B cell (primary cell): ENCODE data around the gene PTCSC3. TPM values are rescaled to one million over a fixed set of nuclear protein-coding genes. Genes with fewer than 3 reads are reported as not detected.

Experiments used
- ATAC-seq: fragments of 200-7000 bp; cut with Tn5 transposase; one replicate; pipeline ENCODE4 v1.10.0; 2021; ENCODE audit warnings: low read depth, mild to moderate bottlenecking, moderate number of reproducible peaks, moderate library complexity
- CTCF ChIA-PET: fragments of 350-600 bp; sonication (Branson Sonifier 250); formaldehyde crosslinking; loops from one replicate; lab custom pipeline; 2021; ENCODE audit warnings: antibody characterized with exemption, inconsistent platforms; lab: Charles Lee
- POLR2A ChIA-PET: fragments of 350-600 bp; sonication (Branson Sonifier 250); formaldehyde crosslinking; loops from one replicate; lab custom pipeline; 2021; ENCODE audit warnings: antibody characterized with exemption; lab: Charles Lee
- DNase-seq: peaks from one replicate; pipeline ENCODE4 v3.0.0; 2013
- H2AFZ ChIP-seq: 2 replicates; pipeline ENCODE4 v1.6.1; 2012; ENCODE audit warnings: mild to moderate bottlenecking, low read depth, low read length; ENCODE audit not compliant: insufficient read depth, poor library complexity, severe bottlenecking
- H3K27ac ChIP-seq, 2 donors: 1 replicate in 1 of 2; 2 replicates in 1 of 2; pipeline ENCODE4 v1.5.1; 2012 to 2013; ENCODE audit warnings: low read length in 2 of 2, mild to moderate bottlenecking in 2 of 2, moderate library complexity in 1 of 2
- H3K27me3 ChIP-seq, 4 experiments: fragments of 200-600 bp in 1 of 4; sonication (generic) in 1 of 4; replicated peaks in 1 of 4; 1 replicate in 2 of 4; 2 replicates in 2 of 4; pipeline versions ENCODE4 v1.6.1 to v1.7.0; 2013 to 2016; ENCODE audit warnings: low read length in 3 of 4, mild to moderate bottlenecking in 2 of 4, mixed read lengths in 1 of 4, moderate library complexity in 1 of 4; ENCODE audit not compliant: insufficient read depth in 4 of 4, control insufficient read depth in 3 of 4; ENCODE audit errors: control extremely low read depth in 1 of 4
- H3K36me3 ChIP-seq, 2 experiments: replicated peaks in 1 of 2; 1 replicate in 1 of 2; 2 replicates in 1 of 2; pipeline versions ENCODE4 v1.6.1 to v1.7.1; 2013; ENCODE audit warnings: low read length in 1 of 2; ENCODE audit not compliant: insufficient read depth in 2 of 2, control insufficient read depth in 1 of 2; ENCODE audit errors: control extremely low read depth in 1 of 2, extremely low read depth in 1 of 2
- H3K4me1 ChIP-seq, 2 donors: fragments of 200-600 bp in 1 of 2; sonication (generic) in 1 of 2; 1 replicate in 1 of 2; 2 replicates in 1 of 2; pipeline versions ENCODE4 v1.5.1 to v1.6.1; 2013 to 2017; ENCODE audit warnings: low read length in 2 of 2; ENCODE audit not compliant: control insufficient read depth in 2 of 2, insufficient read depth in 2 of 2
- H3K4me2 ChIP-seq: replicated peaks from 2 replicates; pipeline ENCODE3; 2012; ENCODE audit warnings: mild to moderate bottlenecking, low read depth, low read length; ENCODE audit not compliant: poor library complexity, severe bottlenecking
- H3K4me3 ChIP-seq, 5 experiments: fragments of 200-600 bp in 1 of 5; sonication (generic) in 1 of 5; 1 replicate in 3 of 5; 2 replicates in 2 of 5; pipeline versions ENCODE4 v1.5.1 to v1.7.0; 2011 to 2016; ENCODE audit warnings: low read length in 4 of 5, mild to moderate bottlenecking in 4 of 5, low read depth in 2 of 5, control low read depth in 1 of 5, moderate library complexity in 1 of 5; ENCODE audit not compliant: insufficient read depth in 1 of 5; ENCODE audit errors: control extremely low read depth in 1 of 5, extremely low read depth in 1 of 5
- H3K79me2 ChIP-seq: fragments of 200-600 bp; sonication (generic); one replicate; pipeline ENCODE4 v1.6.0; 2016; ENCODE audit warnings: low read length; ENCODE audit not compliant: control insufficient read depth, insufficient read depth
- H3K9ac ChIP-seq: fragments of 200-600 bp; sonication (generic); 2 replicates; pipeline ENCODE4 v1.6.1; 2017; ENCODE audit warnings: mild to moderate bottlenecking, low read length, moderate library complexity
- H3K9me3 ChIP-seq, 3 donors: one replicate each; pipeline versions ENCODE4 v1.6.1 to v1.7.1; 2013; ENCODE audit warnings: low read length in 2 of 3; ENCODE audit not compliant: control insufficient read depth in 2 of 3, insufficient read depth in 1 of 3; ENCODE audit errors: control extremely low read depth in 1 of 3
- H4K20me1 ChIP-seq: 2 replicates; pipeline ENCODE4 v1.6.0; 2012; ENCODE audit warnings: mild to moderate bottlenecking, low read length; ENCODE audit not compliant: insufficient read depth, control insufficient read depth, poor library complexity, severe bottlenecking
- H3K27ac Mint-ChIP-seq: one replicate; pipeline ENCODE4 v1.8.0; 2021; ENCODE audit warnings: mixed read lengths
- H3K27me3 Mint-ChIP-seq: one replicate; pipeline ENCODE4 v1.8.0; 2021; ENCODE audit warnings: mixed read lengths
- H3K4me1 Mint-ChIP-seq: one replicate; pipeline ENCODE4 v1.8.0; 2021; ENCODE audit warnings: mixed read lengths
- H3K4me3 Mint-ChIP-seq: one replicate; pipeline ENCODE4 v1.8.0; 2021; ENCODE audit warnings: mixed read lengths
- H3K9me3 Mint-ChIP-seq: one replicate; pipeline ENCODE4 v1.8.0; 2022; ENCODE audit warnings: mixed read lengths; ENCODE audit not compliant: insufficient read depth
- EZH2 ChIP-seq: IDR thresholded peaks from 2 replicates; pipeline ENCODE4 v1.6.1; 2012; ENCODE audit warnings: borderline replicate concordance, low read depth, mild to moderate bottlenecking, moderate library complexity, low read length; ENCODE audit not compliant: insufficient read depth, poor library complexity, severe bottlenecking
- WGBS: methylation state at CpG from one replicate; pipeline ENCODE4 v1.1.5; 2013; ENCODE audit warnings: missing lambda C conversion rate; ENCODE audit not compliant: insufficient coverage; 5-methylcytosine and 5-hydroxymethylcytosine counted together
- intact Hi-C: fragments of 100-400 bp; cut with micrococcal nuclease; formaldehyde crosslinking; loops from one replicate; pipeline ENCODE4 v1.10.0; 2022
- polyA plus RNA-seq: library from polyadenylated mRNA; depleted of rRNA; stranded (reverse); fragments of >200 nt; gene quantifications from 2 replicates; pipeline ENCODE4 v1.2.3, GENCODE V29; 2012
- total RNA-seq, 2 donors: library from RNA; stranded (reverse); fragments of 120-200 nt in 1 of 2; gene quantifications; 1 replicate in 1 of 2; 2 replicates in 1 of 2; pipeline versions ENCODE4 v1.2.3 to v1.2.4, GENCODE V29; 2013 to 2022
- TF ChIP-seq, protein P1 (sequence below): fragments of 200-600 bp; IDR thresholded peaks from one replicate; pipeline ENCODE4 v1.8.0; 2022; ENCODE audit warnings: antibody characterized with exemption, mild to moderate bottlenecking

Gene PTCSC3
- total and polyA plus RNA-seq, 2 donors (not counting 1 experiment from before 2014, with no cell fraction given): not detected

DNA sequence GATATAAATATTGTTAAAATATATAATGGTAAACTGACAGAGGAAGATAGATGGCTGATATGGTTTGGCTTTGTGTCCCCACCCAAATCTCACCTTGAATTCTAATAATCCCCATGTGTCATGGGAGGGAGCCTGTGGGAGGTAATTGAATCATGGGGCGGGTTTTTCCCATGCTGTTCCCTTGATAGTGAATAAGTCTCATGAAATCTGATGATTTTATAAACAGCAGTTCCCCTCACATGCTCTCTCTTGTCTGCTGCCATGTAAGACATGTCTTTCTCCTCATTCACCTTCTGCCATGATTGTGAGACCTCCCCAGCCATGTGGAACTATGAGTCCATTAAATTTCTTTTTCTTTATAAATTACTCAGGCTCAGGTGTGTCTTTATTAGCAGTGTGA lies 46.3 kb downstream of the PTCSC3 start:
- no peak for ATAC-seq

DNA sequence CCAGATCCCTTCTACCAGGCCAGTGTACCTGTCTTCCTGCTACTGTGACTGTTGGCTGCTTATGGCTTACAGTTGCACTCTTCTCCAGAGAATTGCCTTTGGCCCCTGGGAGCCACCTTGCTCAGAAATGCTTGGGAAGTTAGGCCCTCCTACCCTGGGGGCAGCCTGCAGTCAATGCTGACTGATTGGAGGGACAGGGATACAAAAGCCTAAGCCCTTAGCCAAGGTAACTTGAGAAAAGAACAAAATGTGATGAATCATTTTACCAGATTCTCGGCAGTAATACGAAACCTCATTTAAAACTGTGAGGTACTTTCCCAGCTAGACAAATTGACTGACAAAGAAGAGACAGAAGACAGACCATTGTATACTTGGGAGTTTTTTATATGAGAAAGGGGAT lies 47.3 kb downstream of the PTCSC3 start:
- Histone ChIP-seq H3K4me1 (no peaks in the 10 kb centered on the region), H3K79me2 (no peaks in the 10 kb centered on the region), H3K4me2 (no peak overlapping the region), H3K9ac (no peak overlapping the region), H3K27ac (no peak overlapping the region), H3K27me3 (no peaks in the 10 kb centered on the region), H2AFZ (no peak overlapping the region), H3K4me3 (no peak overlapping the region), H3K36me3 (no peaks in the 10 kb centered on the region), H3K9me3 (no peaks in the 10 kb centered on the region), H4K20me1 (no peaks in the 10 kb centered on the region)
- ChIA-PET POLR2A (no interaction called here), CTCF (no interaction called here)
- H3K4me1 Mint-ChIP-seq: no peaks in the 10 kb centered on the region
- no peak for DNase-seq
- WGBS: no CpG with 5 or more reads among the region's 2 CpGs
- intact Hi-C loops: no loop called here
- no peak overlapping the region for H3K27ac Mint-ChIP-seq
- peaks cover 2% of the 10 kb centered on the region for H3K9me3 Mint-ChIP-seq
- H3K27me3 Mint-ChIP-seq: peaks cover 14% of the 10 kb centered on the region
- no peak for ATAC-seq
- H3K4me3 Mint-ChIP-seq: no peak overlapping the region
- TF ChIP-seq, protein P1, sequence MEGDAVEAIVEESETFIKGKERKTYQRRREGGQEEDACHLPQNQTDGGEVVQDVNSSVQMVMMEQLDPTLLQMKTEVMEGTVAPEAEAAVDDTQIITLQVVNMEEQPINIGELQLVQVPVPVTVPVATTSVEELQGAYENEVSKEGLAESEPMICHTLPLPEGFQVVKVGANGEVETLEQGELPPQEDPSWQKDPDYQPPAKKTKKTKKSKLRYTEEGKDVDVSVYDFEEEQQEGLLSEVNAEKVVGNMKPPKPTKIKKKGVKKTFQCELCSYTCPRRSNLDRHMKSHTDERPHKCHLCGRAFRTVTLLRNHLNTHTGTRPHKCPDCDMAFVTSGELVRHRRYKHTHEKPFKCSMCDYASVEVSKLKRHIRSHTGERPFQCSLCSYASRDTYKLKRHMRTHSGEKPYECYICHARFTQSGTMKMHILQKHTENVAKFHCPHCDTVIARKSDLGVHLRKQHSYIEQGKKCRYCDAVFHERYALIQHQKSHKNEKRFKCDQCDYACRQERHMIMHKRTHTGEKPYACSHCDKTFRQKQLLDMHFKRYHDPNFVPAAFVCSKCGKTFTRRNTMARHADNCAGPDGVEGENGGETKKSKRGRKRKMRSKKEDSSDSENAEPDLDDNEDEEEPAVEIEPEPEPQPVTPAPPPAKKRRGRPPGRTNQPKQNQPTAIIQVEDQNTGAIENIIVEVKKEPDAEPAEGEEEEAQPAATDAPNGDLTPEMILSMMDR: no peak
- no peak for TF ChIP-seq EZH2

More for the DNA sequence above, 46.3 kb downstream of the PTCSC3 start:
- ChIA-PET POLR2A (no interaction called here), CTCF (no interaction called here)
- no peak overlapping the region for H2AFZ ChIP-seq
- TF ChIP-seq EZH2: no peak
- TF ChIP-seq, protein P1: no peak
- no peaks in the 10 kb centered on the region for H3K36me3 ChIP-seq
- intact Hi-C loops: no loop called here
- no peaks in the 10 kb centered on the region for H3K79me2 ChIP-seq
- H3K9ac ChIP-seq: no peak overlapping the region
- no peak overlapping the region for H3K27ac Mint-ChIP-seq
- H3K9me3 ChIP-seq: no peaks in the 10 kb centered on the region
- H3K4me1 ChIP-seq: no peaks in the 10 kb centered on the region
- H3K27me3 Mint-ChIP-seq: peaks cover 11% of the 10 kb centered on the region
- H3K4me1 Mint-ChIP-seq: no peaks in the 10 kb centered on the region
- no peak overlapping the region for H3K4me2 ChIP-seq
- H3K27me3 ChIP-seq: no peaks in the 10 kb centered on the region
- H3K4me3 ChIP-seq: no peak overlapping the region
- DNase-seq: no peak
- H3K4me3 Mint-ChIP-seq: no peak overlapping the region
- no CpG with 5 or more reads among the region's 1 CpG for WGBS
- H3K9me3 Mint-ChIP-seq: peaks cover 2% of the 10 kb centered on the region
- no peaks in the 10 kb centered on the region for H4K20me1 ChIP-seq
- no peak overlapping the region for H3K27ac ChIP-seq
